ENCODE data around the gene SAP30L. TPM values are rescaled to one million over a fixed set of nuclear protein-coding genes. Genes with fewer than 3 reads are reported as not detected.

The SAP30L gene
- total and polyA plus RNA-seq, 2 experiments from 2014 or later, result 21.4 to 29.3 TPM

- no peaks in the 10 kb centered on the region for H3K79me2 ChIP-seq (replicated peaks; ENCODE audit: insufficient read depth)
- Mint-ChIP-seq H3K36me3 (ENCODE audit: low read depth) (no peaks in the 10 kb centered on the region), H3K27me3 (ENCODE audit: insufficient read depth, low read depth, poor library complexity) (peaks cover 3% of the 10 kb centered on the region), H3K27ac (no peak overlapping the region), H3K9me3 (no peaks in the 10 kb centered on the region), H3K4me3 (no peak overlapping the region), H3K4me1 (peaks cover 9% of the 10 kb centered on the region; the same call in 2 of the 3 replicates)
- H3F3A ChIP-seq (replicated peaks; ENCODE audit: low read depth), result no peaks in the 10 kb centered on the region
- H3K9me2 ChIP-seq (ENCODE audit: insufficient read depth), result no peaks in the 10 kb centered on the region
- no peak overlapping the region for H3K4me2 ChIP-seq
- DNase-seq (ENCODE audit: low spot score), result no peak
- H3K4me3 ChIP-seq, result no peak overlapping the region
- H3K36me3 ChIP-seq (ENCODE audit: insufficient read depth), result no peaks in the 10 kb centered on the region
- no peak overlapping the region for H2AFZ ChIP-seq
- H4K20me1 ChIP-seq (replicated peaks; ENCODE audit: insufficient read depth), result no peaks in the 10 kb centered on the region; the same call in 1 of the 2 replicates
- H3K27ac ChIP-seq (ENCODE audit: low read depth), result no peak overlapping the region
- no peaks in the 10 kb centered on the region for H3K27me3 ChIP-seq (ENCODE audit: insufficient read depth)
- H3K4me1 ChIP-seq (ENCODE audit: insufficient read depth), result no peaks in the 10 kb centered on the region; the same call in 1 of the 2 replicates
- TF ChIP-seq EZH2 (IDR thresholded peaks at IDR 0.05; ENCODE audit: low read depth, unreplicated experiment) (no peak), ZNF114 (CRISPR knock-in tag; IDR thresholded peaks at IDR 0.05) (no peak), ETS1 (IDR thresholded peaks at IDR 0.05) (no peak)
- no peak for ATAC-seq
These were observed 44.4 kb upstream of the SAP30L start for GRCh38 chr5:154401355-154401754.

- no peak overlapping the region for H3K4me3 ChIP-seq
- Mint-ChIP-seq H3K9me3 (no peaks in the 10 kb centered on the region), H3K36me3 (ENCODE audit: low read depth) (no peaks in the 10 kb centered on the region), H3K27me3 (ENCODE audit: insufficient read depth, low read depth, poor library complexity) (peaks cover 3% of the 10 kb centered on the region), H3K4me3 (no peak overlapping the region), H3K4me1 (peaks cover 9% of the 10 kb centered on the region; the same call in 2 of the 3 replicates), H3K27ac (no peak overlapping the region)
- H4K20me1 ChIP-seq (replicated peaks; ENCODE audit: insufficient read depth), result no peaks in the 10 kb centered on the region; the same call in 1 of the 2 replicates
- H3F3A ChIP-seq (replicated peaks; ENCODE audit: low read depth), result no peaks in the 10 kb centered on the region
- no peak overlapping the region for H3K27ac ChIP-seq (ENCODE audit: low read depth)
- no peaks in the 10 kb centered on the region for H3K4me1 ChIP-seq (ENCODE audit: insufficient read depth)
- no peak overlapping the region for H2AFZ ChIP-seq
- no peak for DNase-seq (ENCODE audit: low spot score)
- ATAC-seq, result no peak
- no peaks in the 10 kb centered on the region for H3K79me2 ChIP-seq (replicated peaks; ENCODE audit: insufficient read depth)
- no peaks in the 10 kb centered on the region for H3K36me3 ChIP-seq (ENCODE audit: insufficient read depth)
- no peaks in the 10 kb centered on the region for H3K9me2 ChIP-seq (ENCODE audit: insufficient read depth)
- H3K4me2 ChIP-seq, result no peak overlapping the region
- H3K27me3 ChIP-seq (ENCODE audit: insufficient read depth), result no peaks in the 10 kb centered on the region
- TF ChIP-seq JUNB (IDR thresholded peaks at IDR 0.05; ENCODE audit: unreplicated experiment) (no peak), ZNF114 (CRISPR knock-in tag; IDR thresholded peaks at IDR 0.05) (no peak), CREB1 (CRISPR knock-in tag; IDR thresholded peaks at IDR 0.05; ENCODE audit: low read depth) (no peak), ZNF462 (CRISPR knock-in tag; IDR thresholded peaks at IDR 0.05) (no peak), POLR2AphosphoS5 (IDR thresholded peaks at IDR 0.05; ENCODE audit: low read depth) (no peak), STAT1 (IDR thresholded peaks at IDR 0.05; ENCODE audit: unreplicated experiment) (no peak), REST (IDR thresholded peaks at IDR 0.05; ENCODE audit: unreplicated experiment) (no peak), EZH2phosphoT487 (IDR thresholded peaks at IDR 0.05; ENCODE audit: unreplicated experiment) (no peak), ETS1 (IDR thresholded peaks at IDR 0.05) (no peak)
These were observed 43.9 kb upstream of the SAP30L start for GRCh38 chr5:154401931-154402330.
